Panc1 (cell line): ENCODE results near the gene GALC. TPM values are rescaled to one million over a fixed set of nuclear protein-coding genes. Genes with fewer than 3 reads are reported as not detected.

Experiments
- ATAC-seq: fragments of 200-7000 bp; cut with Tn5 transposase; 2 replicates; pipeline ENCODE4 v1.9.1; 2020; ENCODE audit warnings: mild to moderate bottlenecking, moderate library complexity
- BruUV-seq: library from RNA; stranded (reverse); fragments of 400-500 nt; replicated peaks from 2 replicates; lab custom pipeline; 2021; lab: Mats Ljungman, UMichigan
- CTCF ChIA-PET: fragments of 300-600 bp; sonication (Branson Sonifier 250); formaldehyde crosslinking; loops from one replicate; lab custom pipeline; 2022; ENCODE audit warnings: antibody characterized with exemption; lab: Charles Lee
- POLR2A ChIA-PET: fragments of 300-600 bp; sonication (Branson Sonifier 250); formaldehyde crosslinking; loops from one replicate; lab custom pipeline; 2022; ENCODE audit warnings: antibody characterized with exemption; lab: Charles Lee
- DNase-seq: peaks from one replicate; pipeline ENCODE4 v3.0.0-alpha.2; 2010; ENCODE audit warnings: low read depth, low spot score
- H3K27ac ChIP-seq: 2 replicates; pipeline ENCODE4 v1.5.1; 2011; ENCODE audit warnings: mild to moderate bottlenecking, low read length, inconsistent platforms
- H3K27me3 ChIP-seq: fragments of 200-500 bp; sonication (Bioruptor generic); 2 replicates; pipeline ENCODE4 v1.6.0; 2014; ENCODE audit warnings: low read length, inconsistent platforms; ENCODE audit not compliant: control insufficient read depth, insufficient read depth
- H3K36me3 ChIP-seq: fragments of 200-500 bp; sonication (Bioruptor generic); 2 replicates; pipeline ENCODE4 v1.5.1; 2014; ENCODE audit warnings: inconsistent platforms, mild to moderate bottlenecking, low read length, moderate library complexity; ENCODE audit not compliant: control insufficient read depth, insufficient read depth
- H3K4me1 ChIP-seq: 2 replicates; pipeline ENCODE4 v1.5.1; 2011; ENCODE audit warnings: inconsistent platforms, mild to moderate bottlenecking, low read length, moderate library complexity; ENCODE audit not compliant: control insufficient read depth, insufficient read depth
- H3K4me3 ChIP-seq, 2 experiments: 2 replicates each; pipeline ENCODE4 v1.5.1; 2011 to 2012; ENCODE audit warnings: low read depth in 2 of 2, low read length in 2 of 2, mild to moderate bottlenecking in 2 of 2, inconsistent platforms in 1 of 2, moderate library complexity in 1 of 2
- H3K9me3 ChIP-seq: fragments of 200-500 bp; sonication (Bioruptor generic); 2 replicates; pipeline ENCODE4 v1.5.1; 2014; ENCODE audit warnings: low read depth, mild to moderate bottlenecking, inconsistent platforms, low read length, moderate library complexity; ENCODE audit not compliant: control insufficient read depth, insufficient read depth
- POLR2AphosphoS5 ChIP-seq: IDR thresholded peaks from 2 replicates; pipeline ENCODE4 v1.6.1; 2012; ENCODE audit warnings: mild to moderate bottlenecking, low read depth, low read length, moderate library complexity
- SIN3A ChIP-seq: IDR thresholded peaks from 2 replicates; pipeline ENCODE4 v1.6.1; 2012; ENCODE audit warnings: low read depth, mild to moderate bottlenecking, low read length, moderate library complexity, borderline replicate concordance; ENCODE audit not compliant: insufficient read depth
- TCF7L2 ChIP-seq: IDR thresholded peaks from 2 replicates; pipeline ENCODE4 v1.6.1; 2011; ENCODE audit warnings: mild to moderate bottlenecking, low read depth, low read length, inconsistent platforms
- in situ Hi-C: cut with HindIII; loops from 2 replicates; pipeline ENCODE4 v1.10.0; 2016; ENCODE audit warnings: low sequenced_read_pairs, low pct_unique_long_range_greater_than_20kb
- intact Hi-C: fragments of 100-400 bp; cut with micrococcal nuclease; formaldehyde crosslinking; loops from one replicate; pipeline ENCODE4 v1.10.0; 2022; ENCODE audit not compliant: unreplicated experiment
- total RNA-seq: library from RNA; stranded (reverse); gene quantifications from one replicate; pipeline ENCODE4 v1.2.1, GENCODE V29; 2021; ENCODE audit not compliant: unreplicated experiment
- TF ChIP-seq, protein P1 (sequence below), 2 experiments: IDR thresholded peaks; 2 replicates each; pipeline ENCODE4 v1.6.1; 2011 to 2012; ENCODE audit warnings: low read depth in 2 of 2, control low read depth in 1 of 2, low read length in 1 of 2, mild to moderate bottlenecking in 1 of 2, moderate library complexity in 1 of 2; ENCODE audit not compliant: insufficient read depth in 1 of 2
- TF ChIP-seq, protein P2 (sequence below): fragments of 450-650 bp; IDR thresholded peaks from 2 replicates; pipeline ENCODE4 v1.5.1; 2017; ENCODE audit warnings: mild to moderate bottlenecking

The GALC gene
- total RNA-seq, 1 experiment from 2014 or later, result 9.7 TPM

DNA sequence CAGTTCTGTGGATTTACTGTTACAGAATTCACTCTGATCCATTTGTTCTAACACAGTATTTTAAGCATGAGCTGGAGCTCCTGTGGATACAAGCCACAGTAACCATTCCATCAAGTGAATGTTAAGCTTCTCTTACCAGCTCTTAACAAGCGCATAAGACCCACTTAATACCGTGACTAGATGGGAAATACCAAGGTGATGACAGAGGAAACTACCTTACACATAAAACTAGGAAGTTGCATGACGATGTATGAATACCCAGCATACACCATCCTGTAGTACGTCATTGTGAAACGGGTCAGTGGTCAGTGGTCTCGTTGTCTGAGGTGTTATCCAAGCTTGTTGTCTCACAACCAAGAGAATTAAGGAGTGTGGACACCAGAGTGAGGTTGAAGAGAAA, 2.0 kb upstream of the GALC start:
- TF ChIP-seq SIN3A, result no peak
- TF ChIP-seq, protein P1, sequence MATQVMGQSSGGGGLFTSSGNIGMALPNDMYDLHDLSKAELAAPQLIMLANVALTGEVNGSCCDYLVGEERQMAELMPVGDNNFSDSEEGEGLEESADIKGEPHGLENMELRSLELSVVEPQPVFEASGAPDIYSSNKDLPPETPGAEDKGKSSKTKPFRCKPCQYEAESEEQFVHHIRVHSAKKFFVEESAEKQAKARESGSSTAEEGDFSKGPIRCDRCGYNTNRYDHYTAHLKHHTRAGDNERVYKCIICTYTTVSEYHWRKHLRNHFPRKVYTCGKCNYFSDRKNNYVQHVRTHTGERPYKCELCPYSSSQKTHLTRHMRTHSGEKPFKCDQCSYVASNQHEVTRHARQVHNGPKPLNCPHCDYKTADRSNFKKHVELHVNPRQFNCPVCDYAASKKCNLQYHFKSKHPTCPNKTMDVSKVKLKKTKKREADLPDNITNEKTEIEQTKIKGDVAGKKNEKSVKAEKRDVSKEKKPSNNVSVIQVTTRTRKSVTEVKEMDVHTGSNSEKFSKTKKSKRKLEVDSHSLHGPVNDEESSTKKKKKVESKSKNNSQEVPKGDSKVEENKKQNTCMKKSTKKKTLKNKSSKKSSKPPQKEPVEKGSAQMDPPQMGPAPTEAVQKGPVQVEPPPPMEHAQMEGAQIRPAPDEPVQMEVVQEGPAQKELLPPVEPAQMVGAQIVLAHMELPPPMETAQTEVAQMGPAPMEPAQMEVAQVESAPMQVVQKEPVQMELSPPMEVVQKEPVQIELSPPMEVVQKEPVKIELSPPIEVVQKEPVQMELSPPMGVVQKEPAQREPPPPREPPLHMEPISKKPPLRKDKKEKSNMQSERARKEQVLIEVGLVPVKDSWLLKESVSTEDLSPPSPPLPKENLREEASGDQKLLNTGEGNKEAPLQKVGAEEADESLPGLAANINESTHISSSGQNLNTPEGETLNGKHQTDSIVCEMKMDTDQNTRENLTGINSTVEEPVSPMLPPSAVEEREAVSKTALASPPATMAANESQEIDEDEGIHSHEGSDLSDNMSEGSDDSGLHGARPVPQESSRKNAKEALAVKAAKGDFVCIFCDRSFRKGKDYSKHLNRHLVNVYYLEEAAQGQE (IDR thresholded peaks at IDR 0.05; ENCODE audit: insufficient read depth in 1 of 2, low read depth in 2 of 2, low read length in 1 of 2), result no peak
- TF ChIP-seq POLR2AphosphoS5, result no peak
- no peak for TF ChIP-seq TCF7L2
- TF ChIP-seq, protein P2, sequence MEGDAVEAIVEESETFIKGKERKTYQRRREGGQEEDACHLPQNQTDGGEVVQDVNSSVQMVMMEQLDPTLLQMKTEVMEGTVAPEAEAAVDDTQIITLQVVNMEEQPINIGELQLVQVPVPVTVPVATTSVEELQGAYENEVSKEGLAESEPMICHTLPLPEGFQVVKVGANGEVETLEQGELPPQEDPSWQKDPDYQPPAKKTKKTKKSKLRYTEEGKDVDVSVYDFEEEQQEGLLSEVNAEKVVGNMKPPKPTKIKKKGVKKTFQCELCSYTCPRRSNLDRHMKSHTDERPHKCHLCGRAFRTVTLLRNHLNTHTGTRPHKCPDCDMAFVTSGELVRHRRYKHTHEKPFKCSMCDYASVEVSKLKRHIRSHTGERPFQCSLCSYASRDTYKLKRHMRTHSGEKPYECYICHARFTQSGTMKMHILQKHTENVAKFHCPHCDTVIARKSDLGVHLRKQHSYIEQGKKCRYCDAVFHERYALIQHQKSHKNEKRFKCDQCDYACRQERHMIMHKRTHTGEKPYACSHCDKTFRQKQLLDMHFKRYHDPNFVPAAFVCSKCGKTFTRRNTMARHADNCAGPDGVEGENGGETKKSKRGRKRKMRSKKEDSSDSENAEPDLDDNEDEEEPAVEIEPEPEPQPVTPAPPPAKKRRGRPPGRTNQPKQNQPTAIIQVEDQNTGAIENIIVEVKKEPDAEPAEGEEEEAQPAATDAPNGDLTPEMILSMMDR, result no peak
- intact Hi-C loops (no loop called here), in situ Hi-C loops (no loop called here)
- Histone ChIP-seq H3K27me3 (no peaks in the 10 kb centered on the region), H3K4me3 (no peak overlapping the region), H3K36me3 (no peaks in the 10 kb centered on the region), H3K27ac (no peak overlapping the region), H3K9me3 (no peaks in the 10 kb centered on the region), H3K4me1 (peaks cover 3% of the 10 kb centered on the region; the same call in 1 of the 2 replicates)
- DNase-seq (no peak), ATAC-seq (no peak)
- ChIA-PET CTCF (no interaction called here), POLR2A (no interaction called here)
- no TSS peak for BruUV-seq

DNA sequence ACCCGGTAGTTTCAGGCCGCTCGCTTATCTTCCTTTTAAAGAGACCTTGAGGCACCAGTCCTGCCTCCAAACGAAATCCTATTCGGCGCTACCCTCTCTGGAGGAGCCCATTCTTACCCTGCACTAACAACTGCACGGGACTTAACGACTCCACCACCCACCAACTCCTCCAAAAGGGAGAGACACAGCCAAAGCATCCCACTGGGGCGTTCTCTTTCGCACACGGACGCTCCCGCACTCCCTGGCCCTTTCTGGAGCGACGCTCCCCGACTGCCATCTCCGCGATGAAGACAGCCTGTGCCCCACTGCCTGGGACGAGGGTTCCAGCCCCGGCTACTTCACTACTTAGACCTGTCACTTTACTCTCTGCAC, 650 bp downstream of the GALC start:
- ATAC-seq (peak; percentile 74), DNase-seq (no peak)
- POLR2A ChIA-PET, result no interaction called here
- peaks cover 3% of the 10 kb centered on the region; the same call in 1 of the 2 replicates for H3K4me1 ChIP-seq
- H3K36me3 ChIP-seq, result no peaks in the 10 kb centered on the region
- in situ Hi-C loops (no loop called here), intact Hi-C loops (no loop called here)
- H3K4me3 ChIP-seq, result peak overlapping the region; percentile 61 to 76
- CTCF ChIA-PET, result no interaction called here
- TSS peak; percentile 61 for BruUV-seq
- H3K27ac ChIP-seq, result peak overlapping the region; percentile 92
- TF ChIP-seq POLR2AphosphoS5 (no peak), TCF7L2 (no peak), SIN3A (no peak)
- TF ChIP-seq, protein P1 (IDR thresholded peaks at IDR 0.05; ENCODE audit: insufficient read depth in 1 of 2, low read depth in 2 of 2, low read length in 1 of 2), result no peak
- TF ChIP-seq, protein P2, result no peak
- H3K9me3 ChIP-seq, result no peaks in the 10 kb centered on the region
- no peaks in the 10 kb centered on the region for H3K27me3 ChIP-seq
